A673 (cell line): ENCODE results near the gene GMIP. TPM values are rescaled to one million over a fixed set of nuclear protein-coding genes. Genes with fewer than 3 reads are reported as not detected.

Experiments
- BruUV-seq: library from RNA; stranded (reverse); fragments of 400-500 nt; replicated peaks from 2 replicates; lab custom pipeline; 2021; lab: Mats Ljungman, UMichigan
- CTCF ChIA-PET: fragments of 300-600 bp; sonication (Branson Sonifier 250); formaldehyde crosslinking; loops from one replicate; lab custom pipeline; 2022; ENCODE audit warnings: antibody characterized with exemption; lab: Charles Lee
- POLR2A ChIA-PET: fragments of 300-600 bp; sonication (Branson Sonifier 250); formaldehyde crosslinking; loops from one replicate; lab custom pipeline; 2022; ENCODE audit warnings: antibody characterized with exemption; ENCODE audit not compliant: low non-redundant PET; lab: Charles Lee
- DNase-seq: peaks from one replicate; pipeline ENCODE4 v3.0.0-alpha.2; 2015; ENCODE audit warnings: low spot score
- H3K27ac ChIP-seq: fragments of 200-600 bp; sonication (generic); 2 replicates; pipeline ENCODE4 v1.5.1; 2016; ENCODE audit warnings: mixed run types, low read depth, mild to moderate bottlenecking, mixed read lengths, antibody characterized with exemption, low read length; ENCODE audit not compliant: poor library complexity, severe bottlenecking
- H3K27me3 ChIP-seq: fragments of 200-600 bp; sonication (generic); replicated peaks from 2 replicates; pipeline ENCODE4 v1.6.1; 2017; ENCODE audit warnings: mixed run types, low read depth, mild to moderate bottlenecking, mixed read lengths, antibody characterized with exemption, low read length; ENCODE audit not compliant: insufficient read depth, poor library complexity
- H3K36me3 ChIP-seq: fragments of 200-600 bp; sonication (generic); 2 replicates; pipeline ENCODE4 v1.6.1; 2016; ENCODE audit warnings: mixed run types, mild to moderate bottlenecking, mixed read lengths, antibody characterized with exemption, low read length; ENCODE audit not compliant: insufficient read depth, poor library complexity, severe bottlenecking
- H3K4me1 ChIP-seq: fragments of 200-600 bp; sonication (generic); 2 replicates; pipeline ENCODE4 v1.6.1; 2017; ENCODE audit warnings: mixed run types, mild to moderate bottlenecking, mixed read lengths, antibody characterized with exemption, low read length; ENCODE audit not compliant: insufficient read depth, poor library complexity, severe bottlenecking
- H3K4me3 ChIP-seq: fragments of 200-600 bp; sonication (generic); 2 replicates; pipeline ENCODE4 v1.5.1; 2016; ENCODE audit warnings: low read depth, mixed run types, mild to moderate bottlenecking, mixed read lengths, low read length; ENCODE audit not compliant: poor library complexity, severe bottlenecking
- H3K9me3 ChIP-seq: fragments of 200-600 bp; sonication (generic); 2 replicates; pipeline ENCODE4 v1.6.1; 2016; ENCODE audit warnings: mixed run types, low read depth, mild to moderate bottlenecking, mixed read lengths, antibody characterized with exemption, low read length; ENCODE audit not compliant: poor library complexity, severe bottlenecking
- CTCF ChIP-seq: fragments of 300-800, 200-600 bp; sonication (generic); conservative IDR thresholded peaks from 2 replicates; pipeline ENCODE4 v1.5.1; 2017; ENCODE audit warnings: low read depth, mild to moderate bottlenecking, antibody characterized with exemption, low read length, moderate library complexity, mixed read lengths
- EZH2 ChIP-seq: fragments of 200-600 bp; sonication (generic); IDR thresholded peaks from 2 replicates; pipeline ENCODE4 v1.6.1; 2017; ENCODE audit warnings: borderline replicate concordance, low read depth, mild to moderate bottlenecking, mixed read lengths, antibody characterized with exemption, low read length; ENCODE audit not compliant: poor library complexity, severe bottlenecking
- intact Hi-C: fragments of 100-400 bp; cut with micrococcal nuclease; formaldehyde crosslinking; loops from one replicate; pipeline ENCODE4 v1.10.0; 2022; ENCODE audit not compliant: unreplicated experiment
- total RNA-seq: library from RNA; stranded (reverse); gene quantifications from 2 replicates; pipeline ENCODE4 v1.2.3, GENCODE V29; 2021

GMIP gene
- total RNA-seq, 1 experiment from 2014 or later = 9.0 TPM

GRCh38 chr19:19652482-19653295 is 9.2 kb upstream of the GMIP start:
- no peak for DNase-seq
- Histone ChIP-seq H3K27ac (no peak overlapping the region), H3K9me3 (no peaks in the 10 kb centered on the region), H3K4me3 (no peak overlapping the region), H3K27me3 (no peaks in the 10 kb centered on the region), H3K36me3 (peaks cover 71% of the 10 kb centered on the region), H3K4me1 (no peaks in the 10 kb centered on the region)
- ChIA-PET POLR2A (no interaction called here), CTCF (no interaction called here)
- intact Hi-C loops = no loop called here
- BruUV-seq = no TSS peak
- TF ChIP-seq CTCF (no peak), EZH2 (no peak)

GRCh38 chr19:19651076-19651475 is 7.6 kb upstream of the GMIP start:
- H3K27me3 ChIP-seq = no peaks in the 10 kb centered on the region
- ChIA-PET POLR2A (no interaction called here), CTCF (no interaction called here)
- no peak overlapping the region for H3K27ac ChIP-seq
- BruUV-seq = no TSS peak
- no peak overlapping the region for H3K4me3 ChIP-seq
- H3K36me3 ChIP-seq = peaks cover 73% of the 10 kb centered on the region
- no peaks in the 10 kb centered on the region for H3K4me1 ChIP-seq
- intact Hi-C loops = no loop called here
- TF ChIP-seq CTCF (no peak), EZH2 (no peak)
- no peaks in the 10 kb centered on the region for H3K9me3 ChIP-seq
- DNase-seq = no peak

- Histone ChIP-seq H3K4me3 (no peak overlapping the region), H3K36me3 (peaks cover 69% of the 10 kb centered on the region), H3K27me3 (no peaks in the 10 kb centered on the region), H3K4me1 (no peaks in the 10 kb centered on the region), H3K27ac (no peak overlapping the region), H3K9me3 (no peaks in the 10 kb centered on the region)
- ChIA-PET CTCF (no interaction called here), POLR2A (no interaction called here)
- no TSS peak for BruUV-seq
- intact Hi-C loops = no loop called here
- no peak for DNase-seq
- TF ChIP-seq EZH2 = no peak
- TF ChIP-seq CTCF = no peak
These were observed 6.9 kb upstream of the GMIP start for GRCh38 chr19:19650331-19650730.
